K562 (cell line): Measurements from ENCODE around the gene TRPC1. TPM values are rescaled to one million over a fixed set of nuclear protein-coding genes. Genes with fewer than 3 reads are reported as not detected.

Experiments
- ATAC-seq: fragments of 200-7000 bp; cut with Tn5 transposase; 3 replicates; pipeline ENCODE4 v1.9.1; 2020; ENCODE audit warnings: moderate library complexity
- BruUV-seq: library from RNA; stranded (reverse); fragments of 400-500 nt; replicated peaks from 2 replicates; lab custom pipeline; 2021; lab: Mats Ljungman, UMichigan
- CTCF ChIA-PET: fragments of 300-600 bp; formaldehyde crosslinking; extraction: SDS; loops from one replicate; lab custom pipeline; 2021; ENCODE audit warnings: low intra/inter-chr PET ratio; lab: Yijun Ruan, JAX
- POLR2A ChIA-PET: fragments of 300-600, 350-650 bp; sonication (Branson Sonifier 250); formaldehyde crosslinking; extraction: SDS; loops from one replicate; lab custom pipeline; 2021; ENCODE audit warnings: antibody characterized with exemption, inconsistent platforms; lab: Yijun Ruan, JAX
- DNase-seq, 4 experiments: peaks; one replicate each; pipeline versions ENCODE4 v3.0.0 to v3.0.0-alpha.2; 2011 to 2018; ENCODE audit warnings: low spot score in 3 of 4, mixed read lengths in 3 of 4; ENCODE audit errors: extremely low read depth in 1 of 4
- FAIRE-seq: peaks from 2 replicates; lab custom pipeline; 2011; peaks lifted over from hg19 to GRCh38; lab: Jason Lieb, UNC
- H2AFZ ChIP-seq: 2 replicates; pipeline ENCODE4 v1.6.0; 2011; ENCODE audit warnings: low read depth, low read length, control low read depth, inconsistent platforms
- H3K27ac ChIP-seq: fragments of 200-600 bp; 3 replicates; pipeline ENCODE4 v1.8.0; 2011; ENCODE audit warnings: low read depth, mild to moderate bottlenecking, control low read depth, inconsistent platforms, low read length, moderate library complexity, mixed read lengths; ENCODE audit errors: extremely low read depth
- H3K27me3 ChIP-seq, 2 experiments: fragments of 300-600 bp in 1 of 2; 2 replicates in 1 of 2; 3 replicates in 1 of 2; pipeline versions ENCODE4 v1.6.0 to v1.8.0; 2011; ENCODE audit warnings: inconsistent platforms in 2 of 2, low read length in 2 of 2, mild to moderate bottlenecking in 1 of 2, mixed read lengths in 1 of 2, moderate library complexity in 1 of 2; ENCODE audit not compliant: control insufficient read depth in 2 of 2, insufficient read depth in 2 of 2
- H3K36me3 ChIP-seq: fragments of 300-600 bp; 3 replicates; pipeline ENCODE4 v1.8.0; 2011; ENCODE audit warnings: mild to moderate bottlenecking, low read length, inconsistent platforms; ENCODE audit not compliant: control insufficient read depth, insufficient read depth
- H3K4me1 ChIP-seq, 2 experiments: fragments of 200-600 bp in 1 of 2; replicated peaks in 1 of 2; 2 replicates in 1 of 2; 3 replicates in 1 of 2; pipeline versions ENCODE4 v1.5.1 to v1.8.0; 2011; ENCODE audit warnings: inconsistent platforms in 2 of 2, low read length in 2 of 2, mild to moderate bottlenecking in 1 of 2, mixed read lengths in 1 of 2, moderate library complexity in 1 of 2; ENCODE audit not compliant: control insufficient read depth in 2 of 2, insufficient read depth in 2 of 2
- H3K4me2 ChIP-seq: 2 replicates; pipeline ENCODE4 v1.6.1; 2011; ENCODE audit warnings: low read length, control low read depth, inconsistent platforms, mixed read lengths; ENCODE audit not compliant: insufficient read depth
- H3K4me3 ChIP-seq: fragments of 200-600 bp; sonication (generic), shearing (Covaris generic); 2 replicates; pipeline ENCODE4 v1.5.1; 2016; ENCODE audit warnings: control low read depth, inconsistent platforms
- H3K79me2 ChIP-seq: fragments of 200-600 bp; 3 replicates; pipeline ENCODE4 v1.8.0; 2011; ENCODE audit warnings: low read length, inconsistent platforms; ENCODE audit not compliant: control insufficient read depth, insufficient read depth
- H3K9ac ChIP-seq, 2 experiments: 2 replicates each; pipeline versions ENCODE4 v1.6.0 to v1.6.1; 2011; ENCODE audit warnings: low read depth in 2 of 2, low read length in 2 of 2, control low read depth in 1 of 2, inconsistent platforms in 1 of 2, mild to moderate bottlenecking in 1 of 2, mixed read lengths in 1 of 2; ENCODE audit not compliant: insufficient read depth in 1 of 2
- H3K9me1 ChIP-seq: one replicate; pipeline ENCODE4 v1.6.0; 2011; ENCODE audit warnings: inconsistent platforms, mild to moderate bottlenecking, low read length, moderate library complexity; ENCODE audit not compliant: control insufficient read depth, insufficient read depth
- H3K9me3 ChIP-seq: replicated peaks from 2 replicates; pipeline ENCODE4 v1.5.1; 2011; ENCODE audit warnings: low read depth, low read length, inconsistent platforms; ENCODE audit not compliant: control insufficient read depth, insufficient read depth
- H4K20me1 ChIP-seq: replicated peaks from 2 replicates; pipeline ENCODE4 v1.6.1; 2011; ENCODE audit warnings: low read length, inconsistent platforms, mixed read lengths; ENCODE audit not compliant: control insufficient read depth, insufficient read depth
- CHD2 ChIP-seq: IDR thresholded peaks from 2 replicates; pipeline ENCODE4 v1.6.1; 2011; ENCODE audit warnings: low read depth, low read length
- DIDO1 ChIP-seq: fragments of 450-650 bp; IDR thresholded peaks from 2 replicates; pipeline ENCODE4 v1.6.1; 2016; ENCODE audit warnings: low read depth, missing biosample characterization, missing genetic modification characterization
- EHMT2 ChIP-seq: fragments of 450-650 bp; IDR thresholded peaks from 2 replicates; pipeline ENCODE4 v1.6.1; 2018; ENCODE audit warnings: antibody characterized with exemption
- IFI16 ChIP-seq: fragments of 250-450 bp; sonication (Bioruptor Pico); IDR thresholded peaks from 2 replicates; pipeline ENCODE4 v2.1.2; 2022; ENCODE audit warnings: mild to moderate bottlenecking, inconsistent platforms
- MED1 ChIP-seq: sonication (generic); formaldehyde crosslinking; IDR thresholded peaks from 2 replicates; pipeline ENCODE4 v1.8.1; 2023; ENCODE audit warnings: missing genetic modification reagents, borderline replicate concordance
- MEIS2 ChIP-seq: fragments of 450-650 bp; IDR thresholded peaks from 2 replicates; pipeline ENCODE4 v1.6.1; 2014; ENCODE audit warnings: mild to moderate bottlenecking; ENCODE audit not compliant: partially characterized antibody
- PTBP1 ChIP-seq: fragments of 200-400 bp; formaldehyde crosslinking; IDR thresholded peaks from 2 replicates; pipeline ENCODE4 v1.6.1; 2017; ENCODE audit warnings: low read depth, low read length
- SRSF3 ChIP-seq: fragments of 200-400 bp; formaldehyde crosslinking; IDR thresholded peaks from 2 replicates; pipeline ENCODE4 v1.6.1; 2016; ENCODE audit warnings: mild to moderate bottlenecking, low read length, moderate library complexity; ENCODE audit not compliant: insufficient read depth
- U2AF2 ChIP-seq: fragments of 200-400 bp; formaldehyde crosslinking; optimal IDR thresholded peaks from 2 replicates; pipeline ENCODE3; 2017; ENCODE audit warnings: low read depth, mild to moderate bottlenecking, low read length
- ZNF124 ChIP-seq: sonication (generic); formaldehyde crosslinking; IDR thresholded peaks from 2 replicates; pipeline ENCODE4 v1.8.1; 2022; ENCODE audit warnings: missing genetic modification reagents
- ZNF431 ChIP-seq: sonication (generic); formaldehyde crosslinking; IDR thresholded peaks from 2 replicates; pipeline ENCODE4 v1.8.0; 2022; ENCODE audit warnings: mild to moderate bottlenecking, missing genetic modification reagents
- WGBS: fragments of 100-300 bp; shearing (Covaris generic); methylation state at CpG from one replicate; pipeline ENCODE4 v1.1.6; 2016; ENCODE audit warnings: low coverage, mixed read lengths; ENCODE audit not compliant: insufficient coverage; ENCODE audit errors: missing lambda C conversion rate; 5-methylcytosine and 5-hydroxymethylcytosine counted together
- in situ Hi-C: fragments of 300-500 bp; cut with MboI; formaldehyde crosslinking; loops from 4 replicates; pipeline ENCODE4 v1.15.0; 2018; ENCODE audit warnings: inconsistent platforms, mixed read lengths
- intact Hi-C: fragments of 100-400 bp; cut with micrococcal nuclease; formaldehyde crosslinking; loops from 2 replicates; pipeline ENCODE4 v1.14.2; 2022
- polyA plus RNA-seq, 8 experiments: library from polyadenylated mRNA; depleted of rRNA in 4 of 8; stranded (reverse) in 5 of 8; unstranded in 3 of 8; fragments of >200 nt; fragmentation: Nextera tagmentation in 2 of 8; fragmentation: Illumina TruSeq in 1 of 8; extraction: Ambion mirVana in 2 of 8; extraction: Trizol in 1 of 8; gene quantifications; 2 replicates each; pipeline versions ENCODE4 v1.2.1 to v1.2.3, GENCODE V29; 2011 to 2014; ENCODE audit warnings: inconsistent platforms in 1 of 8, missing spikeins in 1 of 8
- total RNA-seq, 7 experiments: library from RNA; depleted of rRNA in 6 of 7; stranded (reverse); fragments of >200 nt in 6 of 7; fragmentation: Illumina TruSeq in 2 of 7; extraction: Trizol in 2 of 7; gene quantifications; 2 replicates each; pipeline versions ENCODE4 v1.2.1 to v1.2.3, GENCODE V29; 2011 to 2021; ENCODE audit warnings: low replicate concordance in 1 of 7
- TF ChIP-seq, protein P1 (sequence below): IDR thresholded peaks from 2 replicates; pipeline ENCODE4 v1.6.1; 2014; ENCODE audit warnings: antibody characterized with exemption
- TF ChIP-seq, protein P2 (sequence below): sonication (generic); IDR thresholded peaks from 2 replicates; pipeline ENCODE4 v1.6.1; 2016
- TF ChIP-seq, protein P3 (sequence below), 2 experiments: IDR thresholded peaks in 1 of 2; conservative IDR thresholded peaks in 1 of 2; 2 replicates each; pipeline ENCODE4 v1.6.1; 2016; ENCODE audit warnings: low read depth in 2 of 2, mild to moderate bottlenecking in 1 of 2, missing compliant biosample characterization in 1 of 2, missing genetic modification characterization in 1 of 2, moderate library complexity in 1 of 2

The TRPC1 gene
- total and polyA plus RNA-seq, 9 of the 15 experiments (the other 6 are each of a cell fraction or from before 2014, with no cell fraction given) = 1.4 to 6.5 (median 3.0) TPM

DNA sequence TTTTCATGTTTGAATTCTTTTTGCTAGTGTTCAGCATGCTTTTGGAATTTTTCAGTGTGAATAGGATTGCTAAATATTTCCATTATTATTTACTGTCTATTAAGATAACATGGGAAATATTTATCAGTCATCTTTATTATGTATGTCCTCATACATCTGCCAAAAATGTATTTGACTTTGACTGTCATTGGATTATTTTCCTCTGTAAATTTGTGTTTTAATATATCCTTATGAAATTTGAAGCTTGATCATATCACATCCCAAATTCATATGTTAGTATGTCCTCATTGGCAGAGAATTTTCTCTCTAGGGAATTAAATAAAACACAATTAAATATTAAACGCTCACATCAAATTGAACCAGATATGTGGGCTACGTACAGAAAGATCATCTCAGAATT, 32.3 kb upstream of the TRPC1 start (continued):
- TF ChIP-seq DIDO1 (tag) (no peak), SRSF3 (no peak), PTBP1 (no peak), U2AF2 (no peak), EHMT2 (no peak), ZNF124 (CRISPR knock-in tag) (no peak)
- TF ChIP-seq, protein P1, sequence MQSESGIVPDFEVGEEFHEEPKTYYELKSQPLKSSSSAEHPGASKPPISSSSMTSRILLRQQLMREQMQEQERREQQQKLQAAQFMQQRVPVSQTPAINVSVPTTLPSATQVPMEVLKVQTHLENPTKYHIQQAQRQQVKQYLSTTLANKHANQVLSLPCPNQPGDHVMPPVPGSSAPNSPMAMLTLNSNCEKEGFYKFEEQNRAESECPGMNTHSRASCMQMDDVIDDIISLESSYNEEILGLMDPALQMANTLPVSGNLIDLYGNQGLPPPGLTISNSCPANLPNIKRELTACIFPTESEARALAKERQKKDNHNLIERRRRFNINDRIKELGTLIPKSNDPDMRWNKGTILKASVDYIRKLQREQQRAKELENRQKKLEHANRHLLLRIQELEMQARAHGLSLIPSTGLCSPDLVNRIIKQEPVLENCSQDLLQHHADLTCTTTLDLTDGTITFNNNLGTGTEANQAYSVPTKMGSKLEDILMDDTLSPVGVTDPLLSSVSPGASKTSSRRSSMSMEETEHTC = no peak

DNA sequence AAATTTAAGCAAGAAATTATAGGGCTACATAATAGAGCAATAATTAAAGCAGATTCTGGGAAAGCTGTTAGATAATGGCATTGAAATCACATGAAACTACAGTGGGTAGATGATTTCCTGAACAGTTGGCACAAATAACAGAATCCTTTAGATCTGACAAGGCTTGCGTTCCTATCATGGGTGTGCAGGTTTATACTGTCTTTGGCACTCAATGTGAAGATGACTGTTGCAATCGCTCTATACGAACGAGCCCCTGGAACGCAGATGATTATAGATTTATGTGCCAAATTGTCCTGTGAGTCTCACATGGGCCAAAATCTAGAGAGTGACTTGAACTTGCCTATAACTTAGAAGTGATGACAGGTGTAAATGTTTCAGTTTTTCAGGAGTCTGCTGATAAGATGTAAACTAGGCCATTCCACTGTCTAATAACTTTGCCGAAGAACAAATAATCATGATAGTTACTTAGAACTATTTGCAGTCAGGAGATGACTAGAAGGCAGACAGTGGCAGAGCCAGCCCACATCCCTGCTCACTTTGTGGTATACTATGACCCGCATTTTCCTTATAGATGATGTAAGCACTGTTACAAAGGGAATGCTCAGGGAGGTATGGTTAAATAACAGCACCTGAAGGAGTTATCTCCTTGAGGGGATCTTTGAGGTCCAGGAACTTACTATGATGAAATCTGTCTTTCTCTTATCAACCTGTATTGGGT, 30.5 kb upstream of the TRPC1 start:
- WGBS = 58% methylated on average over 7 of the region's 7 CpGs
- no peaks in the 10 kb centered on the region for H3K9me1 ChIP-seq
- no peaks in the 10 kb centered on the region for H3K27me3 ChIP-seq
- H3K9ac ChIP-seq = no peak overlapping the region
- H3K79me2 ChIP-seq = no peaks in the 10 kb centered on the region
- no peak overlapping the region for H2AFZ ChIP-seq
- no peaks in the 10 kb centered on the region; the same call in 2 of the 3 replicates for H3K36me3 ChIP-seq
- ATAC-seq = no peak
- ChIA-PET CTCF (no interaction called here), POLR2A (no interaction called here)
- no peaks in the 10 kb centered on the region for H3K9me3 ChIP-seq
- no peak for DNase-seq
- no peak for FAIRE-seq
- H3K4me2 ChIP-seq = no peak overlapping the region
- H3K4me1 ChIP-seq = no peaks in the 10 kb centered on the region; a peak in 1 of 5 replicates
- intact Hi-C loops = no loop called here
- no peak overlapping the region for H3K27ac ChIP-seq
- in situ Hi-C loops = no loop called here
- TF ChIP-seq CHD2 (no peak), IFI16 (CRISPR knock-in tag) (no peak), ZNF431 (no peak), MED1 (CRISPR knock-in tag) (no peak), MEIS2 (peak; percentile 53)
- TF ChIP-seq, protein P2, sequence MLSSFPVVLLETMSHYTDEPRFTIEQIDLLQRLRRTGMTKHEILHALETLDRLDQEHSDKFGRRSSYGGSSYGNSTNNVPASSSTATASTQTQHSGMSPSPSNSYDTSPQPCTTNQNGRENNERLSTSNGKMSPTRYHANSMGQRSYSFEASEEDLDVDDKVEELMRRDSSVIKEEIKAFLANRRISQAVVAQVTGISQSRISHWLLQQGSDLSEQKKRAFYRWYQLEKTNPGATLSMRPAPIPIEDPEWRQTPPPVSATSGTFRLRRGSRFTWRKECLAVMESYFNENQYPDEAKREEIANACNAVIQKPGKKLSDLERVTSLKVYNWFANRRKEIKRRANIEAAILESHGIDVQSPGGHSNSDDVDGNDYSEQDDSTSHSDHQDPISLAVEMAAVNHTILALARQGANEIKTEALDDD = 0 out of 2 replicates have a peak, but pooled peaks have one; percentile 11
- TF ChIP-seq, protein P3, sequence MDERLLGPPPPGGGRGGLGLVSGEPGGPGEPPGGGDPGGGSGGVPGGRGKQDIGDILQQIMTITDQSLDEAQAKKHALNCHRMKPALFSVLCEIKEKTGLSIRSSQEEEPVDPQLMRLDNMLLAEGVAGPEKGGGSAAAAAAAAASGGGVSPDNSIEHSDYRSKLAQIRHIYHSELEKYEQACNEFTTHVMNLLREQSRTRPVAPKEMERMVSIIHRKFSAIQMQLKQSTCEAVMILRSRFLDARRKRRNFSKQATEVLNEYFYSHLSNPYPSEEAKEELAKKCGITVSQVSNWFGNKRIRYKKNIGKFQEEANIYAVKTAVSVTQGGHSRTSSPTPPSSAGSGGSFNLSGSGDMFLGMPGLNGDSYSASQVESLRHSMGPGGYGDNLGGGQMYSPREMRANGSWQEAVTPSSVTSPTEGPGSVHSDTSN (CRISPR knock-in tag; IDR thresholded peaks at IDR 0.05; ENCODE audit: low read depth) = no peak
- TF ChIP-seq, protein P3 (tag; conservative IDR thresholded peaks at IDR 0.05; ENCODE audit: low read depth) = peak; percentile 80
- H3K4me3 ChIP-seq = no peak overlapping the region
- BruUV-seq = no TSS peak
- no peaks in the 10 kb centered on the region for H4K20me1 ChIP-seq
